ENCODE results near the gene EVPL.
"Not testable (repeated sequence)": the region's sequence is repeated elsewhere in the genome, so short reads cannot be mapped to it uniquely, and the experiment has no call there.

The EVPL gene

DNA sequence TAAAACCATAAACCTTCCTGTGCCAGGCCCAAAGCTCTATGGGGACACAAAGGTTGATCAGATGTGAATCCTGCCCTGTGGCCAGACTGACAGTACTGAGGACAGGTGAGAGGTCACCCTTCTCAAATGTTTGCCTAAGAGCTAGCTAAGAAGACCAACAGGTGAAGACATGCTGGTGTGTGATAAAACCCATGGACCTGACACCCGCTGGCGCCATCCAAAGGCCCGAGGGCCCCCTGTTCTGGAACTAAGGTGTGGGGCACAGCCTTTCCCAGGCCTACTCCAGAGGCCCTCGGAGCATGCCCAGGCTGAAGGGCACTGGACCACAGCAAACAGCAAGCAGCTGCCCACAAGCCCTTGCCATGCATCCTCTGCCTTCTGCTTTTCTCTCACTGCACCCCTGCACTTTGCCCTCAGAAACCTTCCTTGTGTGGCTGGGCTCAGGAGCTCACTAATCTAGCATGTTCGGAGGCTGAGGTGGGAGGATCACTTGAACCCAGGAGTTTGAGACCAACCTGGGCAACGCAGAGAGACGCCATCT lies 31.7 kb downstream of the EVPL start:
- no peak for DNase-seq

DNA sequence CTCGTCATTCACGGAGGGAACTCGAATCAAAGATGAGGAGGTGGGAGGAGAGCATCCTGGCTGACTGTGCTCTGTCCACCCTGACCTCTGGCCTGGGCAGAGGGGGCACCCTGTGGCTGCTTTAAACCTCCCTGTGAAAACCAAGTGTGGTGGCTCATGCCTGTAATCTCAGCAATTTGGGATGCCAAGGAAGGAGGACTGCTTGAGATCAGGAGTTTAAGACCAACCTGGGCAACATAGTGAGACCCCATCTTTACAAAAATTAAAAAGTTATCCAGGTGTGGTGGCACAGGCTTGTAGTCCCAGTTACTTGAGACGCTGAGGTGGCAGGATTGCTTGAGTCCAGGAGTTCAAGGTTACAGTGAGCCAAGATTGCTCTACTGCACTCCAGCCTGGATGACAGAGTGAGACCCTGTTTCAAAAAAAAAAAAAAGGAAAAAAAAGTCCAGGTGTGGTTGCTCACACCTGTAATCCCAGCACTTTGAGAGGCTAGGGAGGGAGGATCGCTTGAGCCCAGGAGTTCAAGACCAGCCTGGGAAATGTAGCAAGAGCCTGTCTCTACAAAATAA lies 32.2 kb downstream of the EVPL start:
- DNase-seq, result no peak

DNA sequence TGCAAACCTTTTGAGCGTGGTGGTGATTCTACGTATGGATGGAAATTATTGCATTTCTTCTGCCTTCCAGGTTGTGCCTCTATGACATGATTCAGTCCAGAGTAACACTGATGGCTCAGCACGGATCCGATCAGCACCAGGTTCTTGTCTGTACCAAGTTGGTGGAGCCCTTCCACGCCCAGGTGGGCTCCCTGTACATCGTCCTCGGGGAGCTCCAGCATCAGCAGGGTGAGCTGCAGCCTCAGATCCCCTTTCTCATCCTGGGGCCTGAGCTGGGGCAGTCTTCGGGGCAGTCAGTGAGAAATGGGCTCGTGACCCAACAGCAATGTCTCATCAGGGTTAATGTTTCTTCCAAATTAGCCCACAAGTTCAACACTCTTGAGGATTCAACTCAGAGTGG lies 35.7 kb downstream of the EVPL start:
- DNase-seq, result no peak

- DNase-seq, result no peak
Observed at GRCh38 chr17:75987041-75987440, 40.1 kb downstream of the EVPL start.

DNA sequence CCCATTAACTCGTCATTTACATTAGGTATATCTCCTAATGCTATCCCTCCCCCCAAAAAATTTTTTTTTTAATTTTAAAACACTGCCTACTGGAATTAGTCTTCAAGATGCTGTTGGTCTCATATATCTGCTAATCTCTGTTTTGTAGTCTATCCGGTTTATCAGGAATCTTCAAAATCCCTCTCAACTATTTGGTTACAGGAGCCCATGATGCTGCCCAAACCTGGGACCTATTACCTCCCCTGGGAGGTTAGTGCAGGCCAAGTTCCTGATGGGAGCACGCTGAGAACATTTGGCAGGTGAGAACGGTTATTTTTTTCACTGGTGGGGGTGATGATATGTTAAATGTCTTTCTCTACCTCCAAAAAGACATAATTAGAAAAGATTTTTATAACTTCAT lies 41.1 kb downstream of the EVPL start:
- DNase-seq, result no peak

DNA sequence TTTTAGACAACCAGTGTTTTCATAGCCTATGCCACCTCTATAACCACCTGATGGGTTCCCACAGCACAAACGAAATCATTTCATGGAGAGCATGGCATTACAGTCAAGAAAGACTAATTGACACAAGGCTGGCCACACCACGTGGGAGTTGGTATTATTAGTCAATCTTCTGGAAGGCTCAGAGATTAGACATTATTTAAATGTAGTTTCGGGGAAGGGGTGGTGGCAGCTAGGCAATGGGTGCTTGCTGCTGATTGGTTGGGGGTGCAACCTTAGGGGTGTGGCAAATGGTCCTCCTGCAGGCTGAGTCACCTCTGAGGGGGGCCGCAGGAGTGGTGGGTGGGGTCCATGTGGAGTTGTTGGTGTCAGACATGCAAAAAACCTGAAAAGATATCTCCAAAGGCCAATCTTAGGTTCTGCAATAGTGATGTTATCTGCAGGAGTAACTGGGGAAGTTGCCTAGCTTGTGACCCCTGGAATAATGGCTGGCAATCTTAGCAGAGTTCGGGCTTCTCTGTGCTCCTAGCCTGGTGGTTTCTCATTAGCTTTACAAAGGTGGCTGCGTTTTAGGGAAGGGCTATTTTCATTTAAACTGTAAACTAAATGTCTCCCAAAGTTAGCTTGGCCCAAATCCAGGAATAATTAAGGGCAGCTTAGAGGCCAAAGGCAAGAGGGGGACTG lies 43.5 kb downstream of the EVPL start:
- no peak for DNase-seq

DNA sequence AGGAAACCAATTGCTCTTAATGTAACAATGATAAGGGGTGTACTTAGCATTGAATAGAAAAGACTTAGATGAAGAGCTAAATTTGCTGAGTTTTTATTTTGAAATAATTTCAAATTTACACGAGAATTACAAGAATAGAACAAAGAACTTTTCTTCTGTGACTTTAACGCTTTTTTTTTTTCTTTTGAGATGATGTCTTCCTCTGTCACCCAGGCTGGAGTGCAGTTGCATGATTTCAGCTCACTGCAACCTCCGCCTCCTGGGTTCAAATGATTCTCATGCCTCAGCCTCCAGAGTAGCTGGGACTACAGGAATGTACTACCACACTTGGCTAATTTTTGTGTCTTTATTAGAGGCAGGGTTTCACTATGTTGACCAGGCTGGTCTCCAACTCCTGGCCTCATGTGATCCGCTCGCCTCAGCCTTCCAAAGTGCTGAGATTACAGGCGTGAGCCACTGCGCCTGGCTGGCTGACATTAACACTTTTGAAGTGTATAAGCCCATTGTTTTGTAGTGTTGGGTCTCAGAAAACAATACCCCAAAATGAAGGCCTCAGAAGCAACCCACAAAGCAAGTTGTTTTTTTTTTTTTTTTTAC lies 46.0 kb downstream of the EVPL start:
- DNase-seq, result no peak

DNA sequence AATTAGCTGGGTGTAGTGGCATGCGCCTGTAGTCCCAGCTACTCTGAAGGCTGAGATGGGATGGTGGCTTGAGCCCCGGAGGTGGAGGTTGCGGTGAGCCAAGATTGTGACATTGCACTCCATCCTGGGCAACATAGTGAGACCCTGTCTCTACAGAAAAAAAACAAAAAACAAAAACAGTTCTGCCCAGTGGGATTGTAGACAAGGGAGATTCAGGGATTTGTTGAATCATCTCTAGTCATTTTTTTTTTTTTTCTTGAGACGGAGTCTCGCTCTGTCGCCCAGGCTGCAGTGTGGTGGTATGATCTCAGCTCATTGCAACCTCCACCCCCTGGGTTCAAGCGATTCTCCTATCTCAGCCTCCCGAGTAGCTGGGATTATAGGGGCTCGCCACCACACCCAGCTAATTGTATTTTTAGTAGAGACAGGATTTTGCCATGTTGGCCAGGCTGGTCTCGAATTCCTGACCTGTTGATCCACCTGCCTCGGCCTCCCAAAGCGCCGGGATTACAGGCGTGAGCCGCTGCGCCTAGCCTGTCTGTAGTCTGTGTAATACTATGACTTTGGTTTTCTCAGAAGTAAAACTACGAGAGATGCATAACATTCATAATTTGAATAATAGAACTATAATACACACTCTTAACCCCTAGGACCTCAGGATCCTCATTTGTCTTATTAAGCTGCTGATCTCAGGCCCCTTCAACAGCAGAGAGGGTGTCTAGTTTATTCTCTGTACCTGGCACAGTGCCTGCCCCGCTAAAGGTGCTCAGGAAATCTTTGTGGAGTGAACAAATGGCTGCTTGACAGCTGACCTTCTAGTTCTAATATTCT lies 46.7 kb downstream of the EVPL start:
- peak; percentile 7 for DNase-seq

- no peak for DNase-seq
Observed at GRCh38 chr17:75979705-75980187, 47.4 kb downstream of the EVPL start.

DNA sequence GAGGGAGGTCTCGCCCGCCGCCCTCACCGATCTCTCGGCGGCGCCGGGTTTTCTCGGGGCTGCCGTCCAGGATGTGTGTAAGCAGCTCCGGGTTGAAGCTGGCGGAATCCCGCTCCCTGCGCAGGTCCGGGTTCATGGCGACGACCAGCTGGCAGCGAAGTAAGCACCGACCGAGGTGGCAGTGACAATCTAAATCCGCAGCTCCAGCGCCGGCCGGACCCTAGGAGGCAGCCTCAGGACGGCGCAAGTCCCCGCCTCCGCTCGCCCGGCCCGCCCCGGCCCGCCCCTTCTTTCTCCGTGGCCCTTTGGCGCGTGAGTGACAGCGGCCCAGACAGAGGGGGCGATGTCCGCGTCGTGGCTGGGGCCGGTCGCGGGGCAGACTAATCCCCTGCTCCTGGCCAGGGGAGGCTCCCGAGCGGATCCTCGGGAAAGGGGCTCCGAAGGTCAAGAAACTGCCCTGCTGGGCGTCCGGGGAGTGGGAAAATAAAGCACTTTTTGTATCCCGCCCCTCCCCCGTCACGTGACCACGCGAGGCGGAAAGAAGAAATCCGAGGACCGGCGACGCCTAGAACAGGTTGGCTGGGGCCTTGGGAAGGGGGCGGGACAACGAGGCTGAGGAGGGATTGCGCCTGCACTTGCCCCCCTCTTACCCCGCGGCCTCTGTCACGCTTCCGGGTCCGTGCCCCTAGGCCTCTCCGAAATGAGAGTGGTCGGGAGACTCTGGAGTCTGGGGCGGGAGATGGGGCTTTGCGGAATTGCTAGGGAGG lies 48.0 kb downstream of the EVPL start, which contains the start of the genes ACOX1 and TEN1:
TSS of gene ACOX1 (minus strand) at position 229 of the 767 bp plus-strand sequence. CDS start at position 136, 93 bp downstream.
TSS of gene TEN1 (plus strand) at position 303 of the 767 bp plus-strand sequence. CDS start 6,953 bp downstream, outside the sequence.
- peak; percentile 94 for DNase-seq

DNA sequence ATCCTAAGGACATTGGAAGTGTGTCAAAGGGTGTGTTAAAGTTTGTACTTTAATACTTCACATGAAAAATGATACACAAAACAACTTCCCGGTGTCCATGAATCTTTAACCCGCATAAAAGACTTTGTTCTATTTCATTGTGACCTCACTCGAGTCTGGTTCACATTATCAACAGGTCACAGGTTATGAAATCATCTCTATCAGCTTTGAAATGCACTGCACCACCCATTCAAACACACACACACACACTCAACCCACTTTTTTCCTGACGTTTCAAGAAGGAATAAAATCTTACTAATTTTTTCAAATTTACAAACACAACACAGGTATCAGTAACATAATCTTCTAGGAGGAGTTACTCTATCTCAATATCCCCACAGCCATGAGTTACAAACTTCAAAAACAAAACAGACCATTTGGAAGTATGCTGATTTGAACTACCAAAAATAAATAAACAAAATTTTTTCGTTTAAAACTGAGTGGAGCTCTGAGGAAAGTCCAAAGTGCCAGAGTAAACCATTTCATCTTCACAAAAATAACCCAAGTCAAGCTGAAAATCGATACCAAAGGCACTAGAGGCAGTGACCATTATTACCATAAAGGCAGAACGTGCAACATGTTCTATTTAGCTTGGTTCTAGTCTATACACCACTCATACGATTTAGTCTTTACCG lies 50.8 kb downstream of the EVPL start:
- DNase-seq, result no peak

DNA sequence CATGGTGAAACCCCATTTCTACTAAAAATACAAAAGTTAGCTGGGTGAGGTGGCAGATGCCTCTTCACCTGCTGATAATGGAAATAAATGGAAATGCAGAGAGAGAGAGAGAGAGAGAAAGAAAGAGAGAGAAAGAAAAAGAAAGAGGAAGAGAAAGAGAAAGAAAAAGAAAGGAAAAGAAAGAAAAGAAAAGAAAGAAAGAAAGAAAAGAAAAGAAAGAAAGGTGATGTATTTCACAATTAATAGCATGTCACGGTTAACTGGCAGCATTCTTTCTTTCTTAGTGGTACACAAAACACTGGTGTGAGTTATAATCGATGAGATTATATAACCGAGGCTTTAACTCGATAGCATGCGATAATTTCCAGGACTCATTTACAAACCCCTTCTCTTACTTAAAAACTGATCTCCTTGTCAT lies 51.3 kb downstream of the EVPL start:
- no peak for DNase-seq

GRCh38 chr17:75975187-75975586 lies 51.9 kb downstream of the EVPL start:
- DNase-seq, result not testable (repeated sequence)

DNA sequence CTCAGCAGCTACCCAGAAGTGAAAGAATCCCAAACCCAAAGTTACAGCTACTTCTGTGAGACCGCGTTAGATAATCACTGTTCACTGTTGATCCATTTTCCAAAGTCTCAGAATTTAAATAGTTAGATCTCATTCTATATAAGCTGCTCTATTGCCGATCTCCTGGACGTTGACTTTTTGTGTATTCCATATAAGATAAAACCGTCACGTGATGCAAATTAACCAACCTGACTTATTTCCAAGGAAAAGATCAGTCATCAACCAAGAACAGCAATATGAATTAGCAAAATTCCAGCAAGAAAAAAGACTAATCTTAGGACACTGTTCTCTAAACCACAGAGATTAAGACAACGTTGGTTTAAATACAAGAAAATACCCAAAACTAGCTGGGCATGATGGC lies 56.5 kb downstream of the EVPL start:
- no peak for DNase-seq

GRCh38 chr17:75970011-75970523 lies 57.0 kb downstream of the EVPL start:
- no peak for DNase-seq

- DNase-seq, result not testable (repeated sequence)
Observed at GRCh38 chr17:75969044-75969443, 58.1 kb downstream of the EVPL start.

- no peak for DNase-seq
Observed at GRCh38 chr17:75965468-75965867, 61.6 kb downstream of the EVPL start.

DNA sequence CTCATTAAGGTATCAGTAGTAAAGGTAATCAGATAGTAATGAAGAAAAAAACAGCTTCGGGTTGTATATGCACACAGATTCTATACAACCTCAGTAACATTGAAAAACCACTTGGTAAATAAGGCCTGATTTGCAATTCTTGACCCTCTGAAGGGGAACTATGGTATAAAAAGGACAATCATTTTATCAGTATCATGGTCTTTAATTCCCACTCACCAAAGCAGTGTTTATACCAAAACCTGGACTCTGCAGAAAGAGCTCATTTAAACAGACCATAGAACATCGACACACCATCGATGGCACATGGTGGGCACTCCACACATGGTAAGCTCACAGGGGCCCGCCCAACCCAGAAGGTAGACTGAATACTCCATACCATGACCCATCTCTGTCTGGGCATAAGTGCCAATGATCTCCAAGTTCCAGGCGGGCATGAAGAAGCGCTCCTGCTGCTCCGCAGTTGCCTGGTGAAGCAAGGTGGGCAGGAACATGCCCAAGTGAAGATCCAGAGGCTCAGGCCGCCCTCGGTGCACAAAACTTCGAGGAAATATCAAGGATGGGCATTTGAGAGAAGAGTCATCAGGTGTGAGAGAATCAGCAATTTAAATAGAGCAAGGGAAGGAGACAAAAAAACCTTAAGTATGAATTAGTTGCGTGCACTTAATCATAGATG lies 67.1 kb downstream of the EVPL start:
- DNase-seq, result no peak

DNA sequence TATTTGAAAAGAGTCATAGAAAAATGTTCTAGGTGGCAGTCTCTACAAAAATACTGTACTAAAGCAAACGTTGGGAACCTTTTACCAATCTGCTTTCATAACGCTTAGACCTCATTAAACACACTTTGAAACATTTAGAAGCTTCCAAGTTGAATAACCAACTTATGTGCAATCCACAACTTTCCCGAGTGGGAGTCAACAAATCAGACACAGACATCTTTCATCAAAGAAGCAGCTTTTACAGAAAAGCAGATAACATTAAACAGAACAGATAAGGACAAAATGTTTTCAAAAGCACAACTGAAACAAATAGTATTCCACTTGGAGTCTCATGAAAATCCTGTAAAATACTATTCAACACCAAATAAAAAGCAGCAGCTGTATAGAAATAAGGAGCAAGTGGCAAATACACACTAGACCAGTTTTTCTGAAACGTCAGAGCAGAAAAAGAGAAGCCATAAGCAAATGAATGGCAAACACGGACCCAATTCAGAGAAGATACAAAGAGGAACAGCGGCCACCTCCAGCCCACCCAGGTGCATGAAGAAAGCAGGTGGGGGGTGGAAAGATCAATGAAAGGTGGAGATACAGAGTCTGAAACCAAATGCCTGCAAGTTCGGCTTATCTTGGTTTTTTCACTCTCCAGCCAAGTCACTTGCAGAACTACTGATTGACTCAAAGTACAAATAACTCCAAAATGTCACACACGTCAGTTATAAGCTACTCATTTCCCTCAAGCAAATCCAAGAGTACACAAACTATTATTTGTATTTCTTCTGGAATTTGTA lies 67.9 kb downstream of the EVPL start:
- DNase-seq, result no peak

All from NCI-H510A treated with DMSO at 0.1 percent for 48 hours (cell line).